ENCODE measurements around the gene NUF2.
A peak's percentile ranks its signal among the peaks of the same experiment; 100 is the strongest.
"Not testable (repeated sequence)": the region's sequence is repeated elsewhere in the genome, so short reads cannot be mapped to it uniquely, and the experiment has no call there.

The NUF2 gene

GRCh38 chr1:163351912-163352311 is 30.2 kb downstream of the NUF2 start:
- DNase-seq (ENCODE audit: low read depth in 1 of 2, low spot score in 1 of 2): no peak
- TF ChIP-seq JUND (IDR thresholded peaks at IDR 0.05; ENCODE audit: low read depth): no peak
- in situ Hi-C loops (cut with HindIII; ENCODE audit: low pct_unique_long_range_greater_than_20kb, low sequenced_read_pairs): no loop called here

- no peak for DNase-seq (ENCODE audit: low read depth in 1 of 2, low spot score in 1 of 2)
- in situ Hi-C loops (cut with HindIII; ENCODE audit: low pct_unique_long_range_greater_than_20kb, low sequenced_read_pairs): no loop called here
- TF ChIP-seq JUND (IDR thresholded peaks at IDR 0.05; ENCODE audit: low read depth): no peak
These were observed 35.6 kb downstream of the NUF2 start for GRCh38 chr1:163357378-163357777.

GRCh38 chr1:163358172-163358571 is 36.4 kb downstream of the NUF2 start:
- in situ Hi-C loops (cut with HindIII; ENCODE audit: low pct_unique_long_range_greater_than_20kb, low sequenced_read_pairs): not testable (repeated sequence)

GRCh38 chr1:163361123-163361934 is 39.6 kb downstream of the NUF2 start:
- peak; percentile 16 to 69 for DNase-seq (ENCODE audit: low read depth in 1 of 2, low spot score in 1 of 2)
- no peak for TF ChIP-seq JUND (IDR thresholded peaks at IDR 0.05; ENCODE audit: low read depth)
- in situ Hi-C loops (cut with HindIII; ENCODE audit: low pct_unique_long_range_greater_than_20kb, low sequenced_read_pairs): no loop called here

More at GRCh38 chr1:163358172-163358571, 36.4 kb downstream of the NUF2 start:
- DNase-seq (ENCODE audit: low read depth in 1 of 2, low spot score in 1 of 2): not testable (repeated sequence)

GRCh38 chr1:163365186-163365585 is 43.4 kb downstream of the NUF2 start:
- in situ Hi-C loops (cut with HindIII; ENCODE audit: low pct_unique_long_range_greater_than_20kb, low sequenced_read_pairs): no loop called here
- DNase-seq (ENCODE audit: low read depth in 1 of 2, low spot score in 1 of 2): no peak
- TF ChIP-seq JUND (IDR thresholded peaks at IDR 0.05; ENCODE audit: low read depth): no peak

- DNase-seq (ENCODE audit: low read depth in 1 of 2, low spot score in 1 of 2): no peak
- no peak for TF ChIP-seq JUND (IDR thresholded peaks at IDR 0.05; ENCODE audit: low read depth)
- in situ Hi-C loops (cut with HindIII; ENCODE audit: low pct_unique_long_range_greater_than_20kb, low sequenced_read_pairs): no loop called here
These were observed 44.8 kb downstream of the NUF2 start for GRCh38 chr1:163366555-163366954.

- in situ Hi-C loops (cut with HindIII; ENCODE audit: low pct_unique_long_range_greater_than_20kb, low sequenced_read_pairs): no loop called here
- DNase-seq (ENCODE audit: low read depth in 1 of 2, low spot score in 1 of 2): no peak
These were observed 46.0 kb downstream of the NUF2 start for GRCh38 chr1:163367721-163368120.

GRCh38 chr1:163372576-163372975 is 50.8 kb downstream of the NUF2 start:
- in situ Hi-C loops (cut with HindIII; ENCODE audit: low pct_unique_long_range_greater_than_20kb, low sequenced_read_pairs): no loop called here
- no peak for TF ChIP-seq JUND (IDR thresholded peaks at IDR 0.05; ENCODE audit: low read depth)
- DNase-seq (ENCODE audit: low read depth in 1 of 2, low spot score in 1 of 2): no peak

More at GRCh38 chr1:163367721-163368120, 46.0 kb downstream of the NUF2 start:
- TF ChIP-seq JUND (IDR thresholded peaks at IDR 0.05; ENCODE audit: low read depth): no peak

GRCh38 chr1:163378554-163378953 is 56.8 kb downstream of the NUF2 start:
- TF ChIP-seq JUND (IDR thresholded peaks at IDR 0.05; ENCODE audit: low read depth): no peak
- no peak for DNase-seq (ENCODE audit: low read depth in 1 of 2, low spot score in 1 of 2)
- in situ Hi-C loops (cut with HindIII; ENCODE audit: low pct_unique_long_range_greater_than_20kb, low sequenced_read_pairs): no loop called here

- DNase-seq (ENCODE audit: low read depth in 1 of 2, low spot score in 1 of 2): no peak
- in situ Hi-C loops (cut with HindIII; ENCODE audit: low pct_unique_long_range_greater_than_20kb, low sequenced_read_pairs): no loop called here
- no peak for TF ChIP-seq JUND (IDR thresholded peaks at IDR 0.05; ENCODE audit: low read depth)
These were observed 58.0 kb downstream of the NUF2 start for GRCh38 chr1:163379801-163380200.

GRCh38 chr1:163381487-163382184 is 59.9 kb downstream of the NUF2 start:
- in situ Hi-C loops (cut with HindIII; ENCODE audit: low pct_unique_long_range_greater_than_20kb, low sequenced_read_pairs): no loop called here
- DNase-seq (ENCODE audit: low read depth in 1 of 2, low spot score in 1 of 2): no peak
- no peak for TF ChIP-seq JUND (IDR thresholded peaks at IDR 0.05; ENCODE audit: low read depth)

GRCh38 chr1:163382395-163382794 is 60.6 kb downstream of the NUF2 start:
- DNase-seq (ENCODE audit: low read depth in 1 of 2, low spot score in 1 of 2): no peak
- in situ Hi-C loops (cut with HindIII; ENCODE audit: low pct_unique_long_range_greater_than_20kb, low sequenced_read_pairs): no loop called here
- no peak for TF ChIP-seq JUND (IDR thresholded peaks at IDR 0.05; ENCODE audit: low read depth)

- no peak for DNase-seq (ENCODE audit: low read depth in 1 of 2, low spot score in 1 of 2)
- in situ Hi-C loops (cut with HindIII; ENCODE audit: low pct_unique_long_range_greater_than_20kb, low sequenced_read_pairs): no loop called here
- no peak for TF ChIP-seq JUND (IDR thresholded peaks at IDR 0.05; ENCODE audit: low read depth)
These were observed 65.4 kb downstream of the NUF2 start for GRCh38 chr1:163387146-163387545.

Measured in T47D (cell line).